Fibroblast of the aortic adventitia (primary cell): Measurements from ENCODE around the gene GABRG1. TPM values are rescaled to one million over a fixed set of nuclear protein-coding genes. Genes with fewer than 3 reads are reported as not detected.

ENCODE experiments used
- DNase-seq: peaks from one replicate; pipeline ENCODE4 v3.0.0-alpha.2; 2010; ENCODE audit warnings: low read depth
- H3K4me3 ChIP-seq: 2 replicates; pipeline ENCODE4 v1.5.1; 2011; ENCODE audit warnings: low read depth, mild to moderate bottlenecking, control low read depth, low read length, moderate library complexity
- total RNA-seq: library from RNA; depleted of rRNA; stranded (reverse); fragments of >200 nt; gene quantifications from 2 replicates; pipeline ENCODE4 v1.2.3, GENCODE V29; 2012; ENCODE audit warnings: low replicate concordance
- TF ChIP-seq, protein P1 (sequence below): IDR thresholded peaks from 2 replicates; pipeline ENCODE4 v1.5.1; 2011; ENCODE audit warnings: mild to moderate bottlenecking, low read length, control low read depth, inconsistent platforms; ENCODE audit not compliant: insufficient read depth

The GABRG1 gene
- total RNA-seq, 1 donor: not detected

DNA sequence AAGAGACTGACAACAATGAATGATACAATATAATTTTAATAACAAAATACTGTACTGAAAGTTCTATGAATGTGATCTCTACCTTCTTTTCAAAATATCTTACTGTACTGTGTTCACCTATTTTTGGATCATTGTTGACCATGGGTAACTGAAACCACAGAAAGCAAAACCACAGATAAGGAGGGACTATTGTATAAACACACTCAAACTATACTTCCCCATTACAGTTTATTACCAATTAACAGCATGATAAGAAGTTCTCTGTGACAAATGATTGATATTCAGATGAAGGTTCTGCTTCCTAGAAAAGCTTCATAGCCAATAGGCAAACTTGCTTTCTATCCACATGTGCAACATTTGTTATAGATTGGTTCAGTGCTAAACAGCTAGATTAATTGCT lies 50.1 kb downstream of the GABRG1 start:
- no peak overlapping the region for H3K4me3 ChIP-seq
- TF ChIP-seq, protein P1, sequence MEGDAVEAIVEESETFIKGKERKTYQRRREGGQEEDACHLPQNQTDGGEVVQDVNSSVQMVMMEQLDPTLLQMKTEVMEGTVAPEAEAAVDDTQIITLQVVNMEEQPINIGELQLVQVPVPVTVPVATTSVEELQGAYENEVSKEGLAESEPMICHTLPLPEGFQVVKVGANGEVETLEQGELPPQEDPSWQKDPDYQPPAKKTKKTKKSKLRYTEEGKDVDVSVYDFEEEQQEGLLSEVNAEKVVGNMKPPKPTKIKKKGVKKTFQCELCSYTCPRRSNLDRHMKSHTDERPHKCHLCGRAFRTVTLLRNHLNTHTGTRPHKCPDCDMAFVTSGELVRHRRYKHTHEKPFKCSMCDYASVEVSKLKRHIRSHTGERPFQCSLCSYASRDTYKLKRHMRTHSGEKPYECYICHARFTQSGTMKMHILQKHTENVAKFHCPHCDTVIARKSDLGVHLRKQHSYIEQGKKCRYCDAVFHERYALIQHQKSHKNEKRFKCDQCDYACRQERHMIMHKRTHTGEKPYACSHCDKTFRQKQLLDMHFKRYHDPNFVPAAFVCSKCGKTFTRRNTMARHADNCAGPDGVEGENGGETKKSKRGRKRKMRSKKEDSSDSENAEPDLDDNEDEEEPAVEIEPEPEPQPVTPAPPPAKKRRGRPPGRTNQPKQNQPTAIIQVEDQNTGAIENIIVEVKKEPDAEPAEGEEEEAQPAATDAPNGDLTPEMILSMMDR: no peak

DNA sequence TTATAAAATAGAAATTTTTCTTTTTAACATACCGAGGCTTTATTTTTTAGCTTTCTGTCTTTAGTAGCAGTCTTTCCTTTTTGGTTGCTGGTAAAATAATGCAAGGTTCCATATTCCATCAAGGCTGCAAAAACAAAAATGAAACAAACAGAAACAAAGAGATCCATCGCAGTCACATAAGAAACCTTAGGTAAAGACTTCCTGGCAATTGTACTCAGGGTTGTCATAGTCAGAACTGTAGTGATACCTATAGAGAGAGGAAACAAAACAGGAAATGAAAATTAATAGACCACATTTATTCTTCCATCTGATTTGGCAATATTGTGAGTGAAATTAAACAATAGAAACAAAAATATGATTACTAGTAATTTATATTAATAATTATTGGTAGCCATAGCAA lies 72.5 kb downstream of the GABRG1 start:
- no peak overlapping the region for H3K4me3 ChIP-seq
- no peak for DNase-seq
- TF ChIP-seq, protein P1: no peak

More for the DNA sequence above, 50.1 kb downstream of the GABRG1 start:
- DNase-seq: no peak

DNA sequence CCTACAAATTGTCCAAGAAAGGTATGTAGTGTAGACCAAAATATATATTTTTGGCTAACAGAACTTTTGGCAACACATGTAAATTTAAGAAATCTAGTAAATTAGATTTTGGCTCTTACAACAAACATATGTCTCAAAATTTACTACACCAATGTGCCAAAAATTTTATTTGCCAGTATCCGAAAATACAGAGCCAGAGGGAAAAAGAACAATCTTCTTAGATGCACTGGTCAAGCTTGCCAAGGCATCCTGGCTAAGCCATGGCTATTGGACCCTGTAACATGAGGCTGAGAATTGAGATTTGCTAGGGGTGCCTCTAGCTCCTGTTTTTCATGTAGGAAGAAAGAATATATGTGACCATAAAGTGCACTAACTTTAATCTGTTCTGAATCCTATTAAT lies 91.8 kb downstream of the GABRG1 start:
- TF ChIP-seq, protein P1: no peak
- H3K4me3 ChIP-seq: no peak overlapping the region
- no peak for DNase-seq

DNA sequence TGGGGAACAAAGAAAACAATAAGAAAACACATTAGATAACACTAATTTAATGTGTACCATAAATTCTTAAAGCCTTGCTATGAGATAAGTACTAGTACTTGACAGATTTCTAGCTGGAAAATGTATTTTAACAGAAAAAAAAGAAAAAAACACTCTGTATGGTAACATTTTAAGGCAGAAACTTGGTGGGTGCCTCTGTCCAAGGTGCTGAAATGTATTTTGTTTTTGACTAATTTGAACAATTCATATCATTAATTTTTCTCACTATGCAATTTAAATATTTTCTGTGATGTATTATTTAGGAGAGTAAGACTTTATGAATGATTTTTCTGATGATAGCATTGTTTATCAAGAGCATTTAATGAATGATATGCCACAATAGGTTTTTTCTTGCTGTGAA lies 107.5 kb downstream of the GABRG1 start:
- no peak for DNase-seq
- no peak overlapping the region for H3K4me3 ChIP-seq
- TF ChIP-seq, protein P1: no peak

DNA sequence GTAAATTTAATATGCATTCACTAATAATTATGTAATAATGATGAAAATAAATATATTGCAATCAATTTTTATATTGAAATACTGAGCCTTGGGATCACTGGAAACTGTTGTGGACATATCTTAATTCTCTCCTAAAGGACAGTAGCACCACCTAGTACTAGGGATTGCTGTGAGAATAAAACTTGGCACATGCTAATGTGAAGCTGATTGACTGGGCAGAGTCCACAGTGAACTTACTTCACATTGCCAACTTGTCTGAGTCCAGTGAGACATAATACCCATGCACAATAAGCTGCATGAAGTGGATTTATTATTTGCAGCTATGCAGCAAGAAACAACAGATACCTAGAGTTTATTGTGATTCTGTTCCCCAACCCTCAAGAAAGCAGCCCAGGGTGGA lies 131.1 kb downstream of the GABRG1 start:
- H3K4me3 ChIP-seq: no peak overlapping the region
- TF ChIP-seq, protein P1: no peak
- no peak for DNase-seq

DNA sequence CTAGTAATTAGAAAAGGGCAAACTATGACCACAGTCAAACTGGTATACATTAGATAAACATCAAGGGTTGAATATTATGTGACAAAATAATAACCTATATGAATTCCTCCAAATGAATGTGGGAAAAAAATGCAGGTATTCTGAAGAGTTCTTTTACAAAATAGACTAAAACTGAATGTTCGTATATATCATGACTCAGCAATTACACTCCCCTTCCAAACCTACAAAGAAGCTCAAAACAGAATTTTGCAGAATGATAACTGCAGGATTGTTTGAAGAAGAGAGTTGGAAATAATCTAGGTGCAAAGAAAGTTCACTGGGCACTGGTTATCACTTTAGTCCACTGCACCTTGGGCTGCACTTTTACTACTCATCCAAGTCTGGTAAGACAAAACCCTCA lies 134.1 kb downstream of the GABRG1 start:
- H3K4me3 ChIP-seq: no peak overlapping the region
- TF ChIP-seq, protein P1: no peak
- no peak for DNase-seq

DNA sequence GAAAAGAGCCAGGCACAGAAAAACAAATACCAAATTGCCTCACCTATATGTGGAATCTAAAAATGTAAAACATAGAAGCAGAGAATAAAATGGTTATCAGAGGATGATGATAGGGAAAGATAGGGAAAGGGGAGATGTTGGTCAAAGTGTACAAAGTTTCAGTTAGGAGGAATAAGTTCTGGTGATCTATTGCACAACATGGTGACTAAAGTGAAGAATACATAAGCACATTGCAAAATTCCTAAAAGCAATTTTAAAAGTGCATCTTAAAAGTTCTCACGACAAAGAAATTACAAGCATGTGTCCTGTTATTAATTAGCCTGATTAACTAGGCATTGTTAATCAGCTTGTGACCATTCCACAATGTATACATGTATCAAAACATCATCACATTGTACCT lies 136.0 kb downstream of the GABRG1 start:
- TF ChIP-seq, protein P1: no peak
- no peak for DNase-seq

More for the DNA sequence above, 136.0 kb downstream of the GABRG1 start:
- no peak overlapping the region for H3K4me3 ChIP-seq
